GM18519 (cell line): Measurements from ENCODE around the gene NDOR1.

ENCODE experiments used
- ATAC-seq: cut with Tn5 transposase; IDR thresholded peaks from one replicate; pipeline ENCODE4 v1.9.1; 2021; ENCODE audit warnings: mild to moderate bottlenecking, moderate library complexity; ENCODE audit not compliant: unreplicated experiment, low FRiP score

Gene NDOR1

DNA sequence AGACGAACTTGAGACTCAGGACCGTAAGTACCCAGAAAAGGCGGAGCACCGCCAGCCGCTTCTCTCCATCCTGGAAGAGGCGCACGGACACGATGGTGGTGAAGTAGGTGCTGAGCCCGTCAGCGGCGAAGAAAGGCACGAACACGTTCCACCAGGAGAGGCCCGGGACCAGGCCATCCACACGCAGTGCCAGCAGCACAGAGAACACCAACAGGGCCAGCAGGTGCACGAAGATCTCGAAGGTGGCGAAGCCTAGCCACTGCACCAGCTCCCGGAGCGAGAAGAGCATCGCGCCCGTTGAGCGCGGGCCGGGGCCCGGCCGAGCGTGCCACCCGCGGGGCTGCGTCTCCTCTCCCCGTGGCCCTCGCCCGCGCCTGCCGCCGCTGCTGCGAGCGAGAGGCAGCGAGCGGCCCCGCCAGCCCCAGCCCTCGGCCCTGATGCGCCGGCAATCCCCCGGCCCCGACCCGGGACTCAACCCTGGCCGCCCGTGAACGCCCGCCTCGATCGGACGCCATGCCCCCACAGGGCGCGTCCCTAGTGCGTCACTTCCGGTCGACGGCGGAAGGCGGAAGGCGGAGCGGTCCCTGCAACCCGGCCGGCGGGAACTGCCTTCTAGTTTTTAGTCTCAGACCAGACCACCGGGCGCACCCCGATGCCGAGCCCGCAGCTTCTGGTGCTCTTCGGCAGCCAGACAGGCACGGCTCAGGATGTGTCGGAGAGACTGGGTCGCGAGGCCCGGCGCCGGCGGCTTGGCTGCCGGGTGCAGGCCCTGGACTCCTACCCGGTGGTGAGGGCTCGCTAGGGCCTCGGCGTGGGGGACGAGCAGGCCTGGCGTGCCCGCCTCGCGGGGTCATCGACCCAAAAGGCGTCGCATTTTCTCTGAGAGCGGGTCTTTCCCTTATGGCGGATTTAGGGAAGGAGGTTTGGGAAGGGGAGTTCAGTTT, at the start of gene NDOR1, which contains the start of gene TMEM203:
Gene NDOR1 (plus strand): TSS at position 575 of the 944 bp plus-strand sequence. CDS start 78 bp downstream, at position 653.
Gene TMEM203 (minus strand): TSS at position 523 of the 944 bp plus-strand sequence. CDS start 234 bp downstream, at position 289.
- ATAC-seq, result no peak

DNA sequence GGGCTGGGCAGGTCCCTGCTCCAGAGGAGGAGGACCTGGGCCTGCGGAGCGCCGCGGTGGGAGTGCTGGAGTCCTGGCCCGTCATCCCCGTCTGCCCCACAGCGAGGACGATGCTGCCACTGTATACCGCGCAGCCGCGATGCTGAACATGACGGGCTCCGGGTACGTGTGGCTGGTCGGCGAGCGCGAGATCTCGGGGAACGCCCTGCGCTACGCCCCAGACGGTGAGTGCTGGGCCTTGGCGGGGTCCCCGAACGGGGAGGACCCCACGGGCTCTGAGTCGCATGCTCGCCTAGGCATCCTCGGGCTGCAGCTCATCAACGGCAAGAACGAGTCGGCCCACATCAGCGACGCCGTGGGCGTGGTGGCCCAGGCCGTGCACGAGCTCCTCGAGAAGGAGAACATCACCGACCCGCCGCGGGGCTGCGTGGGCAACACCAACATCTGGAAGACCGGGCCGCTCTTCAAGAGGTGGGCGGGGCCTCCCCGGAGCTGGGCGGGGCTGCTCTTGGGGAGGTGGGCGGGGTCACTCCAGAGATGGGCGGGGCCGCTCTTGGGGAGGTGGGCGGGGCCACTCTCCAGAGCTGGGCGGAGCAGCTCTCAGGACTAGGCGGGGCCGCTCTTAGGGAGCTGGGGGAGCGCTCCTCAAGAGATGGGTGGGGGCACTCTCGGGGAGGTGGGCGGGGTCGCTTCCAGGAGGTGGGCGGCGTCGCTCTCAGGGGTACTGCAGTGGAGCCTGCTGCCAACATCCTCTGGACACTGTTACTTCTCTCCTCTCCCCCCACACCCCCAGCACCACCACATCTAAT, 48.7 kb upstream of the NDOR1 start:
- ATAC-seq, result no peak

DNA sequence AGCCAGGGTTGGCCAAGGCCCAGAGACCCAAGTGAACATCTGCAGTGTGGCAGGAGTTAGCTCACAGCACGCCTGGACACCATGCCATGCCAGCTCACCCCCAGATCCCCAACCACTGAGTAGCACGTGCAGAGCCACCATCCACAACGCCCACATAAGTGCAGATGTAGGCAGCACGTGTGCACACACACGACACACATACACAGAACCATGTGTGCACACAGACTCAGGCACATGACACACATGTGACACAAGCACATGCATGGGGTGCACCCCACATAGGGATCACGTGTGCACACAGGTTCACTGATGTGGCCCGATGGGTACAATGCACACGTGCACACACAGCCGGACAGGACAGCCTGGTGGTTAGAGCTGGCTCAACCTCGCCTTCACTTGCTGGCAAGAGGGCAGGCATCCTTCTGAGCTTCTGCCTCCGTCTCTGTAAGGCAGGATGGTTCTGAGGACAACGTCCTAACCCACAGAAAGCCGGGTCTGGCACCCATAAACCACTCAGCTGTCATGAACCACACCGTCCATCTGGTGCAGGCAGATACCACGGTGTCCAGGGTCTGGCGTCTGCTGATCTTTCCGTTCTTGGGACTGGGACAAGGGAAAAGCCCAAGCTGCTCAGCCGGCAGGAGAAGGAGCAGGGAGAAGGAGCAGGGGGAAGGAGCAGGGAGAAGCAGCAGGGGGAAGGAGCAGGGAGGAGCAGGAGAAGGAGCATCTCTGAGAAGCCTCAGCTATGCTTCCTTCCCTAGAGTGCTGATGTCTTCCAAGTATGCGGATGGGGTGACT, 47.7 kb upstream of the NDOR1 start:
- ATAC-seq, result no peak

DNA sequence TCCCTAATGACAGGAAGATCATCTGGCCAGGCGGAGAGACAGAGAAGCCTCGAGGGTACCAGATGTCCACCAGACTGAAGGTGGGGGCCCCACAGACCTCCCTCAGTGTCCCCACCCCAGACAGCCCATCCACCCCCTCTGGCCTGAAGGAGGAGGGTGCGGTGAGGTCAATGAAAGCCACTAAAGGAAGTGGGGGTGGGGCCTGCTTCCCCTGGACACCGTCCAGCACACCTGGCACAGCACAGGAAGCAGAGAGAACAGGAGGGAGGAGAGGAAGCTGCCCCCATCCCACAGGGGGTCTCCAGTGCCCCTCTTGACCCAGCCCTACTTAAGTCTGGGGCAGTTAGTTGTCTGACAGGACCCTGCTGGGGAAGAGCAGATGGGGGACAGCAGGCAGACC, 46.9 kb upstream of the NDOR1 start:
- ATAC-seq, result no peak

DNA sequence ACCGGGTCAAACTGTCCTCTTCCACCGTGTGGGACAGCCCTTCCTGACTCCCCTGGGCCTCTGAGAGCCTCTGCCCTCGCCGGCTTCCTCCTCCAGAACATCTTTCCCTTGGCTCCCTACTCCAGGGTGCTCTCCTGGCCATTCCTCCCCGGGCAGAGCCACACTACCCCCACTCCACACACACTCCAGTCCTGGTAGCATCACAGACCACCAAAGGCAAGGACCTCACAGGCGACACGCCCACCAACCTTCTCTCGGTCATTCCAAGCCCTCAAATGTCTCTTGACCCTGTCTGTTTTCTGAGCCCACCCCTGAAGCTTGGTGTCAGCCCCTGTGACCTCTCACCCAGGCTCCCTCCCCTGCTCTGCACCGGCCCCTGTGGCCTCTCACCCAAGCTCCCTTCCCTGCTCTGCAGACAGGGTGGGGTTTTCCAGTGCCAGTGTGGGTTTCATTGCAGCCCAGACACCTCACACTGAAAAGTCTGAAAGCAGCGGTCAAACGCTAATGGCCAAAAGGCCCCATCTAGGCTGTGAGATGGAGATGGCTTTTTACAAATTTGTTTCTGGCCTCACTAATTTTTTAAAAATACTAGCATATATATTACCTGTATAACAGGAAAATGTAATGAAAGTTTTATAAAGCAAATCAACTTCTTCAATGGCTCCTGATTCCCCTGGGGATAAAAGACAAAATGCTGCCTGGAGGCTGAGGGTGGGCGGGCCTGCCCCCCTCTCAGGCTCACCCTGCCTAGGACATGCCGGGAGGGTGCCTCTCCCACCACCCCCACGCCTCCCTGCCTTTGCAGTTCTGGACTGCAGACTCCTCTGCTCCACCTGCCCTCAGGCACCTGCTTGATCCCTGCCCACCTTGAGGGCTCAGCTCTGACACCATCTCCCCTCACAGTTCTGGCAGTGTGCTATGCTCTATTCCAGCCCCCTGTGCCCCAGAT, 46.1 kb upstream of the NDOR1 start:
- ATAC-seq, result no peak

DNA sequence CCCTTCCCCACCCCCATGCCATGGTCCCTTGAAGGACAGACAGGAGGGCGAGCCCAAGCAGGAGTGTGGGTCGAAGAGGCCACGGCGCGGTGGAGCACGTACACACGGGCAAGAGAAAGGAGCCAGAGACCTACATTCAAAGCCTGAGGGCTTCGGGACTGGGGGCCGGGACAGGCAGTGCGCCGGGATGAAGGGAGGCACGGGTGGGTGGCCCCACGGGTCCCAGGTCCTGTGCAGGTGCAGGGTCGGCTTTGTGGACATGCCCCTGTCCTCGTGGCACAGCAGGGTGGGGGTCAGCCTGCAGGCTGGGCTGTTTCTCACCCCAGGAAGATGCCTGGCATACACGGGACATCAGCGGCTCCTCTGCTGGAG, 45.5 kb upstream of the NDOR1 start:
- no peak for ATAC-seq

DNA sequence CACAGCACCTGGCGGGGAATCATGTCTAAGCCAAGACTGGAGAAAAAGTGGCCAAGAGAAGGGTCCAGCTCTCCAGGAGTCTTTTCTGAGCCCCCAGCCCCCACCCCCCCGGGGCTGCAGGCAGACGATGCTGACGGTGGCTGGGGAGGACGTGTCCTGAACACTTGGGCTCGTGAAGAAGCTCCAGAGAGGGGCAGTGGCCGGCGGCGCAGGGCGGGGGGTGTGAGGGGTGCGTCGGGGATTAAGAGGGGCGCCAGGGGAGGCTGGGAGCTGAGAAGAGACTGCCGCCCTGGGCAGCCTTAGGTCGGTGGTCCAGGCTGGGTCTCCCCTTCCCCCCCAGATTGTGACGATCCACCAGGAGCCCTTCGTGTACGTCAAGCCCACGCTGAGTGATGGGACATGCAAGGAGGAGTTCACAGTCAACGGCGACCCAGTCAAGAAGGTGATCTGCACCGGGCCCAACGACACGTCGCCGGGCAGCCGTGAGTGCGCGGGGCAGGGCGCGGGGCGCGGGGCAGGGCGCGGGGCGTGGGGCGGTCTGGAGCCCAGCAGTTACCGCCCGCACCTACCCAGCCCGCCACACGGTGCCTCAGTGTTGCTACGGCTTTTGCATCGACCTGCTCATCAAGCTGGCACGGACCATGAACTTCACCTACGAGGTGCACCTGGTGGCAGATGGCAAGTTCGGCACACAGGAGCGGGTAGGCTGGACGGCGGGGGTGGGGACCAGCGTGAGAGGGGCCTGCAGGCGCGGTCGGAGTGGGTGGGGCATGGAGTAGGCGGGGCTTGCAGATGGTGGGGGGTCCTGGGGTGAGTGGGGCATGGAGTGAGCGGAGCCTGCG, 44.6 kb upstream of the NDOR1 start:
- no peak for ATAC-seq

DNA sequence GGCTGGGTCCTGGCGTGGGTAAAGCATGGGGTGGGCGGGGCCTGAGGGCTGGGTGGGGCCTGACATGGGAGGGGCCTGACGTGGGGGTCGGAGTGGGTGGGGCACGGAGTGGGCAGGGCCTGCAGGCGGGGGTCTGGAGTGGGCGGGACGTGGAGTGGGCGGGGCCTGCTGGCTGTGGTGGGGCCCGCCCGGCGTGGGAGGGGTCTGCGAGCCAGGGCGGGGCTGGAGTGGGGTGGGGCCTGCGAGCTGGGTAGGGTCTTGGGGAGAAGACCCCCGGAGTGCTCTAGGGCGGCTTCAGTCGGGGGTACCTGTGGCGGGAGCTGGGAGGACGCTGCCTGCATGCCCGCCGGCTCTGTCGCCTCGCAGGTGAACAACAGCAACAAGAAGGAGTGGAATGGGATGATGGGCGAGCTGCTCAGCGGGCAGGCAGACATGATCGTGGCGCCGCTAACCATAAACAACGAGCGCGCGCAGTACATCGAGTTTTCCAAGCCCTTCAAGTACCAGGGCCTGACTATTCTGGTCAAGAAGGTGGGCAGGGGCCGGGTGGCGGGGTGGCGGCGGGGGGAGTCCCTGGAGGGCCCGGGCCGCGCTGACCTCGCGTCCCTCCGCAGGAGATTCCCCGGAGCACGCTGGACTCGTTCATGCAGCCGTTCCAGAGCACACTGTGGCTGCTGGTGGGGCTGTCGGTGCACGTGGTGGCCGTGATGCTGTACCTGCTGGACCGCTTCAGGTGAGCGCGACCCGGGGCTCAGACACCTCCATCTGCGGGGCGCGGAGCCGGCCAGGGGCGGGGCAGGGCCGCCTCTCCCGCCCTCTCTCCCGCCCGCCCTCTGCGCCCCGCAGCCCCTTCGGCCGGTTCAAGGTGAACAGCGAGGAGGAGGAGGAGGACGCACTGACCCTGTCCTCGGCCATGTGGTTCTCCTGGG, 43.7 kb upstream of the NDOR1 start:
- no peak for ATAC-seq

DNA sequence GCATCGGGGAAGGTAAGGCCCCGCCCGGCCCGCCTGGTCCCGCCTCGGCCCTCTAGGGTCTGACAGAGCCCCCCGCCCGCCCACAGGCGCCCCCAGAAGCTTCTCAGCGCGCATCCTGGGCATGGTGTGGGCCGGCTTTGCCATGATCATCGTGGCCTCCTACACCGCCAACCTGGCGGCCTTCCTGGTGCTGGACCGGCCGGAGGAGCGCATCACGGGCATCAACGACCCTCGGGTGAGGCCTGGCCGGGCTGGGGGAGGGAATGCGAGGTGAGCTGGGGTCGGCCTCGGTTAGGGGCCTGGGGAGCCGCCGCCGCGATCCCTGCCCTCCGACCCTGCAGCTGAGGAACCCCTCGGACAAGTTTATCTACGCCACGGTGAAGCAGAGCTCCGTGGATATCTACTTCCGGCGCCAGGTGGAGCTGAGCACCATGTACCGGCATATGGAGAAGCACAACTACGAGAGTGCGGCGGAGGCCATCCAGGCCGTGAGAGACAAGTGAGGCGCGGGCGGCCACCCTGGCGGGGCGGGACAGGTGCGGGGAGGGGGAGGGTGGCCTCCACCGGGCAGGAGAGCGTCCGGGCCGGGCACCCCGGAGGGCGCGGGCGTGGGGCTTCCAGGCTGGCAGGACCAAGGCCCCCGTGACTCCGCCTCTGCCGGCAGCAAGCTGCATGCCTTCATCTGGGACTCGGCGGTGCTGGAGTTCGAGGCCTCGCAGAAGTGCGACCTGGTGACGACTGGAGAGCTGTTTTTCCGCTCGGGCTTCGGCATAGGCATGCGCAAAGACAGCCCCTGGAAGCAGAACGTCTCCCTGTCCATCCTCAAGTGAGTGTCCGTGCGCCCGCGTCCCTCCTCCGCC, 42.8 kb upstream of the NDOR1 start:
- ATAC-seq, result no peak

DNA sequence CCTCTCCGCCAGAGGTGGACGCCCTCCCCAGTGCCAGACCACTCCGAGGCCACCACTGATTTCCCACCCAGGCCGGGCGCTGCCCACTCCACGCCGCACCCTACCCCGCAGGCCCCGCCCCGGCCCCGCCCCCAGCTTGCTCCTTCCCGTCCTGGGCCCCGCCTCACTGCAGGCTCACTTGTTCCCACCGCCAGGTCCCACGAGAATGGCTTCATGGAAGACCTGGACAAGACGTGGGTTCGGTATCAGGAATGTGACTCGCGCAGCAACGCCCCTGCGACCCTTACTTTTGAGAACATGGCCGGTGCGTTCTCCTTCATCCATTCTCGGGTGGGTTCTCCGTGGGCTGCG, 42.2 kb upstream of the NDOR1 start:
- no peak for ATAC-seq

DNA sequence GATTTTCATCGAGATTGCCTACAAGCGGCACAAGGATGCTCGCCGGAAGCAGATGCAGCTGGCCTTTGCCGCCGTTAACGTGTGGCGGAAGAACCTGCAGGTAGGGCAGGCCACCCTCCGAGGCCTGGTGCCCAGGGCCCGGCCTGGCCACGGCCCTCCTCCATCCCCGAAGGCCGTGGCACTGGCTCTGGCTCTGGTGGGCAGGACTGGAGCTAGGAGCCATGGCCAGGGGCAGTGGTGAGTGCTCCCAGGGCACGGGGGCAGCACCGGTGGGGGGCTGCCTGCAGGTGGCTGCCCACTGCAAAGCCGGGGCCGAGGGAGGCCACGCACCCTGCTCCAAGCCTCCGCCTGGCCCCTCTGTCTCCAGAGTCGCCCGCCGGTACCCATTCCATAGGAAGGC, 41.7 kb upstream of the NDOR1 start:
- no peak for ATAC-seq

DNA sequence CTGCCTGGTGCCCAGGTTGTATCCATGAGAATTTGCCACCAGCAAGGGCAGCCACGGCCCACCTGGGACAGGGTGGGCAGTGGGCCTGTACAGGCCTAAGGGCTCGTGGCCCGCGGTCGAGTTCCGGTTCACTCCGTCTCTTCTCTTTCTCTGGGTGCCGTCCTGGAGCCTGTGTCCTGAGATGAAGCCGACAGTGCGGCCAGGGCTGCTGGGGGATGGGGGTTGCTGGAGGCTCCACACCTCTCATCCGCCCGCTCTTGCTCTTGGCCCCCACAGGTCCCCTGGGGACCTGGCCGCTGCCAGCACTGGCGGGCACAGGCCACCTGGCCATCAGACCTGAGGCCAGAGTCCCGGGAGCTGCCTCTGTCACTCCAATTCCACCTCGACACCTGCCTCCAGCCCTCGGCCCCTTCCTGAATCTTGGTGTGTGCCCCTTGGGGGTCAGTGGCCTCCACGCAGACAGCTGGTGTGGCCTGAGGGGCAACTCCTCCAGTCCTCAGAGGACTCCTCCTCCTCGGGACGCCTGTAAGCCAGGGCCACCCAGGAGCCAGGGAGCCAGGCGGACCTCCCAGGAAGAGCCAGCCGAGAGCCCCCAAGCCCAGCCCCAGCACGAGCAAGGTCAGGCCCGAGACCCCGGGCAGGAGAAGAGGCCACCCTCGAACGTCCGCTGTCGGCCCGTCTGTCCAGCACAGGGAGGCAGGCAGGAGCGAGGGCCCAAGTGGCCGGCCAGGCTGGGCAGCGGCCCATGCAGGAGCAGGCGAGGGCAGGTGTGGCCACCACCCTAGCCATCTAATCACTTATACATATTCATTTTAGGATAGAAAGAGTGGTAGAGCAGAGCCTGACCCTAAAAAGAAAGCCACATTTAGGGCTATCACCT, 40.9 kb upstream of the NDOR1 start:
- ATAC-seq, result no peak

DNA sequence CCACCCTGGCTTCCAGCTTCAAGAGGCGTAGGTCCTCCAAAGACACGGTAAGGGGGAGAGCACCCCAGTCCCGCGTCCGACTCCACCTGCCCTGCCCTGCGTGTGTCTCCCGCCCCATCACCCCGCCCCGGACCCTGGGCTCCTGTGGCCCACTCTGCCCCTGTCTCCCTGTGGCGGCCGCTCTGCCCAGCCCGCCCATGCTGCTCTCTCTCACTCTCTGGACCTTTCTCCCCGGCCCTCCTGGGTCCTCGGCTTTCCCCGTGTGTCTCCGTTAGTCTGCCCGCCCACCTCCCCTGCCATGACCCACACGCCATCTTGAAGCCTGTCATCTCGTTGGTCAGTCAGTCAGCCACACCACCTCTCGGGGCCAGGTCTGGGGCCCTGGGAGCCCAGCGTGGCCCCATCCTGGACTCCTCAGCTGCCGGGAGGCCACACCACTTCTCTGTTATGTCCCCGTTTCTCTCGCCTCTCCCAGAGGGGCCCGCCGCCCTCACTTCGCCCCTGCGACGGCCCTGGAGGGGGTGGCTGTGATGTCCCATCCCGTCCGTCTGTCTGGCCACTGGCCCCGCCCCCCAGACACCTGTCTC, 40.2 kb upstream of the NDOR1 start:
- no peak for ATAC-seq

DNA sequence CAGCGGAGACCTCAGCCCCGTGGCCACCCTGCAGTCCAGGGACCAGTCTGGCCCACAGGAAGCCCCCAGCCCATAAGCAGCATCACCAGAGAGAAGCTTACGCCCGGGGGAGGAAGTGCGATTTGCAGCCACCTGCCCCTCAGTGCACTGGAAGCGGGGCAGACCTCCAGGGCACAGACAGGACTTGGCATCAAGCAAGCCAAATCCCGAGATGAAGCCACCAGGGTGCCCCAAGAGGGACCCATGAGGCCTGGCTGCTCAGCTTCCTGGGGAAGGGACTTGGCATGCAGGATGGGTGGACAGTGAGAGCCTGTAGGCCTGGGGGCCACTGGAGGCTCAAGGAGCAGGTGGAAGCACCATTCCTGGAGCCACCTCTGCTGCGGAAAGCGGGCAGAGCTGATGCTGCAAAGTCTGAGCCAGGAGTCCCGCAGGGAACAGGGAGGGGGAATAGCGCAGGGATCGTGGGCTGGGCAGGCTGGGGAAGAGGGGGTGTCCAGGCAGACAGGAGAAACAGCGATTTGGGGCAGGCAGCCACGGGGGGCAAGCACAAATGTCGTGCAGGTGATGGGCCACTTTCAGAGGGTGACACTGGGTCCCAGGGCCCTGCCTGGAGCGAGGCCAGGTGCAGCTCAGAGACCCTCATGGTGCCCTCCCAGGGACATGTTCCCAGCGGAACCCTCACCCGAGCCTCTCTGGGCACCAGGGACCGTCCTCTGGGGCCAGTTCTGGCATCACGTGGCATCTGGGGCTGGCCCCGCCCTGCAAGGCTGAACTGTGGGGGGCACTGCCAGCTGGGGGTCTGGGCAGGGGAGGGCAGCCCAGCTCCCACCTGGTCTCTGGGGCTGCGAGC, 38.9 kb upstream of the NDOR1 start:
- ATAC-seq, result no peak
